Transverse colon (tissue), 4 donors: ENCODE measurements around the gene TMEM270.

Source experiments
- CTCF ChIP-seq, 5 experiments: fragments of 200-600 bp in 3 of 5; fragments of 450-650 bp in 2 of 5; sonication (generic) in 3 of 5; IDR thresholded peaks; 1 replicate in 2 of 5; 2 replicates in 3 of 5; pipeline ENCODE4 v1.5.1; 2016 to 2017; ENCODE audit warnings: antibody characterized with exemption in 5 of 5, inconsistent platforms in 3 of 5, mild to moderate bottlenecking in 2 of 5, moderate library complexity in 1 of 5
- EP300 ChIP-seq: sonication (generic); formaldehyde crosslinking; IDR thresholded peaks from one replicate; pipeline ENCODE4 v1.6.1; 2017; ENCODE audit warnings: antibody characterized with exemption, low read depth
- POLR2A ChIP-seq: fragments of 450-650 bp; IDR thresholded peaks from one replicate; pipeline ENCODE4 v1.6.1; 2016; ENCODE audit warnings: antibody characterized with exemption, mild to moderate bottlenecking, moderate library complexity
- POLR2AphosphoS5 ChIP-seq, 3 donors: sonication (generic); formaldehyde crosslinking; IDR thresholded peaks; one replicate each; pipeline ENCODE4 v1.6.1; 2016; ENCODE audit warnings: antibody characterized with exemption in 3 of 3

GRCh38 chr7:73888959-73889358, 28.0 kb downstream of the TMEM270 start:
- TF ChIP-seq POLR2AphosphoS5 (IDR thresholded peaks at IDR 0.05) = no peak
- TF ChIP-seq CTCF (IDR thresholded peaks at IDR 0.05) = no peak
- no peak for TF ChIP-seq POLR2A
- TF ChIP-seq EP300 = no peak
